Measurements from ENCODE around the gene COG6.

COG6 gene

DNA sequence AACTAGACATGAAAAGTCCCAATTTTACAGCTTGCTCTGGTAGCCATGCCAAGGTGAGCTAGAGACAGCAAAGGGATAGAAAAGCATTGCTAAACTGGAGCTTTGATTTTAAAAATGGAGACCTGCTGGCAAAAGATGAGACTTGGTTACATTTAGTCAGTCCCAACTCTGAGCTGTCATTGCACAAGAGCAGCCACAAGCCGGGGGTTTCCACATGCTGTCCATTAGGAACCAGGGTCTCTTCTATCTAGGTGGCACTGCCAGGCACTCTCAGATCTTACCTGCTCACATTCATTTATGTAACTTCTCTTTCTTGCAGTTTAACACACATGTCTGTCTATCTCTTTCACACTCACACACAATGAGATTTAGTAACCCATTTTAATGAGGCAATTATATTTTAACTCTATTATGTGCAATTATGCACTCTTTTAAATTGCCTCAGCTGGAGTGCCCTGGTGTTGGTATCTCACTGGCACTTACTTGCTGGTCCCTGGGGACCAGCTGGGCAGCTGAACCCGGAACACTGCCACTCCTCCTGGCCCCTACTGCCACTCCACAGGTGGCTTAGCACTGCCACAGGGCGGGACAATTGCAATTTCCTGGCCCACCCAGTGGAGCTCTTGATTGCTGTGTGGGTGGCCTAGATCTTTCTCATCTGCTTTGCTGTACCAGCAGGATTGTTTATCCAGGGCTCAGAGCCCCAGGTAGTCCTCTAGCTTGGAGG, 112.5 kb downstream of the COG6 start:
- no peak overlapping the region for H3K4me3 ChIP-seq (ENCODE audit: low read depth, low read length)
- TF ChIP-seq CTCF (IDR thresholded peaks at IDR 0.05; ENCODE audit: low read depth, low read length), result no peak

DNA sequence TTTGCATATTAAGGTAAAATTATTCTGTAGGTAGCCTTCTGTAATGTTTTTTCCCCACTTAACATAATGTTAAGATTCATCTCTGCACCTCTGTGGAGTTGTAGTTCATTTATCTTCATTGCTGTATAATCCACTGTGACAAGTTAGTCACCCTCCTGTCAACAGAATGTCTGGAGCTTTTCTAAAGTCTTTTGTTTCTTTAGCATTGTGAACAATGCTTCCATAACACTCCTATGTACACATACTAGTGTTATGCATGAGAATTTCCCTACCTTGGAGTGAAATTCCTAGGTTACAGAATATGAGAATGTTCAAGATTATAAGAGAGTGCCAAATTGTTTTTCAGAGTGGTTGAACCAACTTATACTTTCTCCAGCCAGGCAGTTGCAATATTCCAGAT, 113.5 kb downstream of the COG6 start:
- no peak overlapping the region for H3K4me3 ChIP-seq (ENCODE audit: low read depth, low read length)
- TF ChIP-seq CTCF (IDR thresholded peaks at IDR 0.05; ENCODE audit: low read depth, low read length), result no peak

- TF ChIP-seq CTCF (IDR thresholded peaks at IDR 0.05; ENCODE audit: low read depth, low read length), result no peak
- no peak overlapping the region for H3K4me3 ChIP-seq (ENCODE audit: low read depth, low read length)
These were observed 115.0 kb downstream of the COG6 start for GRCh38 chr13:39770221-39771090.

- TF ChIP-seq CTCF (IDR thresholded peaks at IDR 0.05; ENCODE audit: low read depth, low read length), result no peak
- H3K4me3 ChIP-seq (ENCODE audit: low read depth, low read length), result no peak overlapping the region
These were observed 118.4 kb downstream of the COG6 start for GRCh38 chr13:39773833-39774232.

- no peak for TF ChIP-seq CTCF (IDR thresholded peaks at IDR 0.05; ENCODE audit: low read depth, low read length)
- no peak overlapping the region for H3K4me3 ChIP-seq (ENCODE audit: low read depth, low read length)
These were observed 121.0 kb downstream of the COG6 start for GRCh38 chr13:39776439-39776838.

GRCh38 chr13:39777021-39777420, 121.6 kb downstream of the COG6 start:
- no peak for TF ChIP-seq CTCF (IDR thresholded peaks at IDR 0.05; ENCODE audit: low read depth, low read length)
- H3K4me3 ChIP-seq (ENCODE audit: low read depth, low read length), result no peak overlapping the region

GRCh38 chr13:39777527-39778061, 122.1 kb downstream of the COG6 start:
- no peak overlapping the region for H3K4me3 ChIP-seq (ENCODE audit: low read depth, low read length)
- peak; percentile 48 for TF ChIP-seq CTCF (IDR thresholded peaks at IDR 0.05; ENCODE audit: low read depth, low read length)
